PC-3 (cell line): ENCODE data around the gene ERG28.

ENCODE experiments used
- CTCF ChIP-seq: fragments of 300-600 bp; sonication (generic); conservative IDR thresholded peaks from 2 replicates; pipeline ENCODE4 v1.5.1; 2017; ENCODE audit warnings: antibody characterized with exemption, low read depth, mild to moderate bottlenecking, low read length
- EZH2phosphoT487 ChIP-seq: fragments of 300-600 bp; sonication (generic); IDR thresholded peaks from 2 replicates; pipeline ENCODE4 v1.6.1; 2018; ENCODE audit warnings: mild to moderate bottlenecking, antibody characterized with exemption, low read length, borderline replicate concordance

- TF ChIP-seq CTCF (no peak), EZH2phosphoT487 (no peak)
These were observed 35.6 kb downstream of the ERG28 start for GRCh38 chr14:75625034-75625433.
